ENCODE data around the gene CLEC4D.

The CLEC4D gene

GRCh38 chr12:8548192-8548591 is 34.9 kb downstream of the CLEC4D start:
- Histone ChIP-seq H3K4me3 (replicated peaks; ENCODE audit: low read depth, low read length) (no peak overlapping the region), H3K27me3 (replicated peaks; ENCODE audit: control insufficient read depth, insufficient read depth, low read length) (no peaks in the 10 kb centered on the region), H3K36me3 (ENCODE audit: control insufficient read depth, insufficient read depth, low read length) (no peaks in the 10 kb centered on the region)
- no peak for TF ChIP-seq CTCF (IDR thresholded peaks at IDR 0.05; ENCODE audit: insufficient read depth, low read length, poor library complexity, severe bottlenecking)
- DNase-seq (ENCODE audit: extremely low read depth, insufficient read length) = no peak

- no peaks in the 10 kb centered on the region for H3K36me3 ChIP-seq (ENCODE audit: control insufficient read depth, insufficient read depth, low read length)
- no peak for TF ChIP-seq CTCF (IDR thresholded peaks at IDR 0.05; ENCODE audit: insufficient read depth, low read length, poor library complexity, severe bottlenecking)
- H3K27me3 ChIP-seq (replicated peaks; ENCODE audit: control insufficient read depth, insufficient read depth, low read length) = no peaks in the 10 kb centered on the region
- DNase-seq (ENCODE audit: extremely low read depth, insufficient read length) = no peak
- no peak overlapping the region for H3K4me3 ChIP-seq (replicated peaks; ENCODE audit: low read depth, low read length)
Observed at GRCh38 chr12:8549381-8549780, 36.1 kb downstream of the CLEC4D start.

GRCh38 chr12:8553088-8553627 is 39.9 kb downstream of the CLEC4D start:
- DNase-seq (ENCODE audit: extremely low read depth, insufficient read length) = no peak
- peak; percentile 13 for TF ChIP-seq CTCF (IDR thresholded peaks at IDR 0.05; ENCODE audit: insufficient read depth, low read length, poor library complexity, severe bottlenecking)
- no peaks in the 10 kb centered on the region for H3K27me3 ChIP-seq (replicated peaks; ENCODE audit: control insufficient read depth, insufficient read depth, low read length)
- no peak overlapping the region for H3K4me3 ChIP-seq (replicated peaks; ENCODE audit: low read depth, low read length)
- no peaks in the 10 kb centered on the region for H3K36me3 ChIP-seq (ENCODE audit: control insufficient read depth, insufficient read depth, low read length)

- no peak for DNase-seq (ENCODE audit: extremely low read depth, insufficient read length)
Observed at GRCh38 chr12:8554451-8555195, 41.3 kb downstream of the CLEC4D start.

GRCh38 chr12:8556531-8557097 is 43.3 kb downstream of the CLEC4D start:
- no peaks in the 10 kb centered on the region for H3K36me3 ChIP-seq (ENCODE audit: control insufficient read depth, insufficient read depth, low read length)
- DNase-seq (ENCODE audit: extremely low read depth, insufficient read length) = no peak
- H3K4me3 ChIP-seq (replicated peaks; ENCODE audit: low read depth, low read length) = no peak overlapping the region
- no peaks in the 10 kb centered on the region for H3K27me3 ChIP-seq (replicated peaks; ENCODE audit: control insufficient read depth, insufficient read depth, low read length)
- no peak for TF ChIP-seq CTCF (IDR thresholded peaks at IDR 0.05; ENCODE audit: insufficient read depth, low read length, poor library complexity, severe bottlenecking)

More at GRCh38 chr12:8554451-8555195, 41.3 kb downstream of the CLEC4D start:
- Histone ChIP-seq H3K27me3 (replicated peaks; ENCODE audit: control insufficient read depth, insufficient read depth, low read length) (no peaks in the 10 kb centered on the region), H3K4me3 (replicated peaks; ENCODE audit: low read depth, low read length) (no peak overlapping the region), H3K36me3 (ENCODE audit: control insufficient read depth, insufficient read depth, low read length) (no peaks in the 10 kb centered on the region)
- no peak for TF ChIP-seq CTCF (IDR thresholded peaks at IDR 0.05; ENCODE audit: insufficient read depth, low read length, poor library complexity, severe bottlenecking)
